22Rv1 (cell line): ENCODE data around the gene C3orf22.

Experiments
- CTCF ChIP-seq: fragments of 450-650 bp; IDR thresholded peaks from 2 replicates; pipeline ENCODE4 v1.5.1; 2017; ENCODE audit warnings: mild to moderate bottlenecking
- ZFX ChIP-seq: fragments of 450-650 bp; IDR thresholded peaks from 2 replicates; pipeline ENCODE4 v1.6.1; 2017; ENCODE audit warnings: antibody characterized with exemption, borderline replicate concordance

- TF ChIP-seq CTCF = no peak
- no peak for TF ChIP-seq ZFX
Observed at GRCh38 chr3:126527006-126527405, 31.7 kb downstream of the C3orf22 start.
